ENCODE measurements around the gene RCVRN.

DNA sequence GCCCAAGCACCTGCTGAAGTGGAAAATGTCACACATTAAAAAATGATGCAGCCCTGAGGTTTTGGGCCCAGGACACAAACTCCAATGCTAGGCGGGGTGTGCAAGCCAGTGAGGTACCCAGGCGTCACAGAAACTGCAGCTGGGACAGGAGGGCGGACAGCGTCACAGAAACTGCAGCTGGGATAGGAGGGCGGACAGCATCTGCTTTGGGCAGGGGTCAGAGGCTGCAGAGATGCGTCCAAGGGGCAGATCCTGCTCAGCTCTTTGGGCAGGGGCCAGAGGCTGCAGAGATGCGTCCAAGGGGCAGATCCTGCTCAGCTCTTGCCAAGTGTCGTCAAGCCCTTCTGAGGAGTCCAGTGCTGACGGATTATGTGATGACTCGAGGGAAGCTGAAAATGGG, 43.9 kb upstream of the RCVRN start:
- TF ChIP-seq, protein P1, sequence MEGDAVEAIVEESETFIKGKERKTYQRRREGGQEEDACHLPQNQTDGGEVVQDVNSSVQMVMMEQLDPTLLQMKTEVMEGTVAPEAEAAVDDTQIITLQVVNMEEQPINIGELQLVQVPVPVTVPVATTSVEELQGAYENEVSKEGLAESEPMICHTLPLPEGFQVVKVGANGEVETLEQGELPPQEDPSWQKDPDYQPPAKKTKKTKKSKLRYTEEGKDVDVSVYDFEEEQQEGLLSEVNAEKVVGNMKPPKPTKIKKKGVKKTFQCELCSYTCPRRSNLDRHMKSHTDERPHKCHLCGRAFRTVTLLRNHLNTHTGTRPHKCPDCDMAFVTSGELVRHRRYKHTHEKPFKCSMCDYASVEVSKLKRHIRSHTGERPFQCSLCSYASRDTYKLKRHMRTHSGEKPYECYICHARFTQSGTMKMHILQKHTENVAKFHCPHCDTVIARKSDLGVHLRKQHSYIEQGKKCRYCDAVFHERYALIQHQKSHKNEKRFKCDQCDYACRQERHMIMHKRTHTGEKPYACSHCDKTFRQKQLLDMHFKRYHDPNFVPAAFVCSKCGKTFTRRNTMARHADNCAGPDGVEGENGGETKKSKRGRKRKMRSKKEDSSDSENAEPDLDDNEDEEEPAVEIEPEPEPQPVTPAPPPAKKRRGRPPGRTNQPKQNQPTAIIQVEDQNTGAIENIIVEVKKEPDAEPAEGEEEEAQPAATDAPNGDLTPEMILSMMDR (IDR thresholded peaks at IDR 0.05): no peak
- no peak for TF ChIP-seq EP300 (IDR thresholded peaks at IDR 0.05)
- TF ChIP-seq POLR2AphosphoS5 (IDR thresholded peaks at IDR 0.05): no peak

All from upper lobe of left lung (tissue), 4 donors.